ENCODE results near the gene CPSF4L. TPM values are rescaled to one million over a fixed set of nuclear protein-coding genes. Genes with fewer than 3 reads are reported as not detected.

The CPSF4L gene
- polyA plus RNA-seq, 3 donors: not detected

GRCh38 chr17:73283841-73284282, 22.2 kb upstream of the CPSF4L start:
- H3K79me2 ChIP-seq (ENCODE audit: insufficient read depth, low read length): peaks cover 6% of the 10 kb centered on the region
- DNase-seq: no peak
- H4K20me1 ChIP-seq (ENCODE audit: insufficient read depth, low read length): peaks cover 13% of the 10 kb centered on the region
- no peak overlapping the region for H3K4me2 ChIP-seq (replicated peaks; ENCODE audit: extremely low read depth, low read length, poor library complexity, severe bottlenecking)
- no peaks in the 10 kb centered on the region for H3K9me3 Mint-ChIP-seq
- no peaks in the 10 kb centered on the region for H3K9me3 ChIP-seq (replicated peaks in 1 of 2; ENCODE audit: control insufficient read depth in 1 of 2, insufficient read depth in 1 of 2, low read length in 2 of 2)
- H3K4me3 ChIP-seq (replicated peaks in 1 of 3; ENCODE audit: low read depth in 2 of 3, low read length in 3 of 3): no peak overlapping the region
- no peaks in the 10 kb centered on the region for H3K27me3 ChIP-seq (ENCODE audit: control insufficient read depth in 2 of 2, insufficient read depth in 2 of 2, low read length in 2 of 2)
- H3K36me3 Mint-ChIP-seq: peaks cover 23 to 44% of the 10 kb centered on the region in 2 donors
- WGBS (ENCODE audit: insufficient coverage): no CpG with 5 or more reads among the region's 10 CpGs
- H3K4me1 Mint-ChIP-seq: peaks cover 12% of the 10 kb centered on the region
- no peak overlapping the region for H2AFZ ChIP-seq (ENCODE audit: insufficient read depth, low read depth, low read length, poor library complexity, severe bottlenecking)
- TF ChIP-seq, protein P1, sequence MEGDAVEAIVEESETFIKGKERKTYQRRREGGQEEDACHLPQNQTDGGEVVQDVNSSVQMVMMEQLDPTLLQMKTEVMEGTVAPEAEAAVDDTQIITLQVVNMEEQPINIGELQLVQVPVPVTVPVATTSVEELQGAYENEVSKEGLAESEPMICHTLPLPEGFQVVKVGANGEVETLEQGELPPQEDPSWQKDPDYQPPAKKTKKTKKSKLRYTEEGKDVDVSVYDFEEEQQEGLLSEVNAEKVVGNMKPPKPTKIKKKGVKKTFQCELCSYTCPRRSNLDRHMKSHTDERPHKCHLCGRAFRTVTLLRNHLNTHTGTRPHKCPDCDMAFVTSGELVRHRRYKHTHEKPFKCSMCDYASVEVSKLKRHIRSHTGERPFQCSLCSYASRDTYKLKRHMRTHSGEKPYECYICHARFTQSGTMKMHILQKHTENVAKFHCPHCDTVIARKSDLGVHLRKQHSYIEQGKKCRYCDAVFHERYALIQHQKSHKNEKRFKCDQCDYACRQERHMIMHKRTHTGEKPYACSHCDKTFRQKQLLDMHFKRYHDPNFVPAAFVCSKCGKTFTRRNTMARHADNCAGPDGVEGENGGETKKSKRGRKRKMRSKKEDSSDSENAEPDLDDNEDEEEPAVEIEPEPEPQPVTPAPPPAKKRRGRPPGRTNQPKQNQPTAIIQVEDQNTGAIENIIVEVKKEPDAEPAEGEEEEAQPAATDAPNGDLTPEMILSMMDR (IDR thresholded peaks at IDR 0.05): no peak
- H3K36me3 ChIP-seq (replicated peaks in 1 of 2; ENCODE audit: control insufficient read depth in 1 of 2, insufficient read depth in 2 of 2, low read length in 2 of 2): peaks cover 10 to 23% of the 10 kb centered on the region in 2 donors
- H3K27me3 Mint-ChIP-seq (ENCODE audit: low read depth in 3 of 3): peaks cover 0 to 4% (median 2%) of the 10 kb centered on the region in 3 donors
- intact Hi-C loops (cut with micrococcal nuclease): no loop called here
- peaks cover 0 to 2% of the 10 kb centered on the region in 2 donors for H3K4me1 ChIP-seq (ENCODE audit: control insufficient read depth in 1 of 2, insufficient read depth in 2 of 2, low read length in 2 of 2)
- no peak overlapping the region for H3K4me3 Mint-ChIP-seq
- H3K27ac ChIP-seq (ENCODE audit: low read depth in 1 of 2, low read length in 2 of 2): no peak overlapping the region
- H3K9ac ChIP-seq (ENCODE audit: insufficient read depth, low read length, poor library complexity, severe bottlenecking): no peak overlapping the region
- no peak overlapping the region for H3K27ac Mint-ChIP-seq

DNA sequence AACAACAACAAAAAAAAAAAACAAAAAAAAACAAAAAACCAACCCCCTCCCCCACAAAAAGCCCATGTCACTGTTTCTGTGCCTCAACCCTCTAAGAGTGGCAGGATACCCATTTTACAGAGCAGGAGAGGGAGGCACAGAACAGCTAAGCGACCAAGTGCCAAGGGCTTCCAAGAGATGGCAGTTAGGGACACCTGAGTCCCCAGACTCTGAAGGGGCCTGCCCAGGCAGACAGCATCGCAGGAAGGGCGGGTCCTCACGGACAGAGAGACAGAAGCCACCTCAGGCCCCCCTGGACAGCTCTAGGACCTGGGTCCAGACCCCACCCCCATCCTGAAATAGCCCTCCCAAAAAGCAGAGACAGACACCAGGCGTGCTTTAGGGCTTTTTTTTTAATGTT, 21.6 kb upstream of the CPSF4L start:
- H3K4me2 ChIP-seq (replicated peaks; ENCODE audit: extremely low read depth, low read length, poor library complexity, severe bottlenecking): no peak overlapping the region

More for the DNA sequence above, 21.6 kb upstream of the CPSF4L start:
- Mint-ChIP-seq H3K27me3 (ENCODE audit: low read depth in 3 of 3) (peaks cover 0 to 4% (median 3%) of the 10 kb centered on the region in 3 donors), H3K9me3 (no peaks in the 10 kb centered on the region), H3K4me3 (no peak overlapping the region), H3K27ac (no peak overlapping the region), H3K4me1 (peaks cover 7% of the 10 kb centered on the region), H3K36me3 (peaks cover 19 to 44% of the 10 kb centered on the region in 2 donors)
- no peaks in the 10 kb centered on the region for H3K27me3 ChIP-seq (ENCODE audit: control insufficient read depth in 2 of 2, insufficient read depth in 2 of 2, low read length in 2 of 2)
- no peak for DNase-seq
- H3K27ac ChIP-seq (ENCODE audit: low read depth in 1 of 2, low read length in 2 of 2): no peak overlapping the region
- H3K4me3 ChIP-seq (replicated peaks in 1 of 3; ENCODE audit: low read depth in 2 of 3, low read length in 3 of 3): no peak overlapping the region
- WGBS (ENCODE audit: insufficient coverage): 60% methylated on average over 1 of the region's 5 CpGs
- H2AFZ ChIP-seq (ENCODE audit: insufficient read depth, low read depth, low read length, poor library complexity, severe bottlenecking): no peak overlapping the region
- no peaks in the 10 kb centered on the region for H3K4me1 ChIP-seq (ENCODE audit: control insufficient read depth in 1 of 2, insufficient read depth in 2 of 2, low read length in 2 of 2)
- intact Hi-C loops (cut with micrococcal nuclease): no loop called here
- TF ChIP-seq, protein P1 (IDR thresholded peaks at IDR 0.05): no peak
- no peak overlapping the region for H3K9ac ChIP-seq (ENCODE audit: insufficient read depth, low read length, poor library complexity, severe bottlenecking)
- H4K20me1 ChIP-seq (ENCODE audit: insufficient read depth, low read length): peaks cover 11% of the 10 kb centered on the region
- H3K9me3 ChIP-seq (replicated peaks in 1 of 2; ENCODE audit: control insufficient read depth in 1 of 2, insufficient read depth in 1 of 2, low read length in 2 of 2): no peaks in the 10 kb centered on the region
- H3K79me2 ChIP-seq (ENCODE audit: insufficient read depth, low read length): peaks cover under 1% of the 10 kb centered on the region
- peaks cover 10 to 23% of the 10 kb centered on the region in 2 donors for H3K36me3 ChIP-seq (replicated peaks in 1 of 2; ENCODE audit: control insufficient read depth in 1 of 2, insufficient read depth in 2 of 2, low read length in 2 of 2)

Measured in CD14-positive monocyte (primary cell).